RWPE2 (cell line): ENCODE data around the gene RGL3.
A peak's percentile ranks its signal among the peaks of the same experiment; 100 is the strongest.
"Not testable (repeated sequence)": the region's sequence is repeated elsewhere in the genome, so short reads cannot be mapped to it uniquely, and the experiment has no call there.

Experiments
- ATAC-seq: fragments of 200-7000 bp; cut with Tn5 transposase; 3 replicates; pipeline ENCODE4 v1.9.1; 2021; ENCODE audit warnings: low read depth
- DNase-seq: peaks from one replicate; pipeline ENCODE4 v3.0.0-alpha.2; 2020; ENCODE audit warnings: low spot score
- H3K27ac ChIP-seq: fragments of 450-650 bp; 2 replicates; pipeline ENCODE4 v1.5.1; 2017; ENCODE audit warnings: mild to moderate bottlenecking; ENCODE audit not compliant: poor library complexity, severe bottlenecking
- H3K27me3 ChIP-seq: fragments of 250-450 bp; sonication (Bioruptor Pico); 2 replicates; pipeline ENCODE4 v1.5.1; 2021; ENCODE audit warnings: mild to moderate bottlenecking, moderate library complexity; ENCODE audit not compliant: insufficient read depth, poor library complexity, severe bottlenecking
- H3K36me3 ChIP-seq: fragments of 250-450 bp; sonication (Bioruptor Pico); 2 replicates; pipeline ENCODE4 v1.5.1; 2020; ENCODE audit warnings: low read depth, mild to moderate bottlenecking, moderate library complexity
- H3K4me1 ChIP-seq: fragments of 250-450 bp; sonication (Bioruptor Pico); 2 replicates; pipeline ENCODE4 v1.5.1; 2021; ENCODE audit warnings: mild to moderate bottlenecking, moderate library complexity; ENCODE audit not compliant: insufficient read depth, poor library complexity, severe bottlenecking
- H3K4me3 ChIP-seq: fragments of 250-450 bp; sonication (Bioruptor Pico); 2 replicates; pipeline ENCODE4 v1.5.1; 2021; ENCODE audit warnings: mild to moderate bottlenecking, moderate library complexity; ENCODE audit not compliant: severe bottlenecking
- H3K9me3 ChIP-seq: fragments of 250-450 bp; sonication (Bioruptor Pico); 2 replicates; pipeline ENCODE4 v1.5.1; 2021; ENCODE audit warnings: mild to moderate bottlenecking, moderate library complexity; ENCODE audit not compliant: severe bottlenecking
- CTCF ChIP-seq: fragments of 450-650 bp; IDR thresholded peaks from one replicate; pipeline ENCODE4 v1.5.1; 2017; ENCODE audit warnings: mild to moderate bottlenecking, moderate library complexity; ENCODE audit not compliant: poor library complexity, severe bottlenecking

RGL3 gene

GRCh38 chr19:11356074-11356397 lies 63.1 kb downstream of the RGL3 start:
- DNase-seq: no peak
- Histone ChIP-seq H3K4me1 (no peaks in the 10 kb centered on the region), H3K27me3 (no peaks in the 10 kb centered on the region), H3K9me3 (no peaks in the 10 kb centered on the region), H3K36me3 (no peaks in the 10 kb centered on the region), H3K4me3 (peak overlapping the region; percentile 40), H3K27ac (no peak overlapping the region)
- ATAC-seq: no peak
- TF ChIP-seq CTCF: no peak

GRCh38 chr19:11355160-11356073 lies 63.7 kb downstream of the RGL3 start, which contains the start of gene PLPPR2:
PLPPR2 (plus strand) TSS chr19:11355432; CDS start chr19:11357674, 2,242 bp downstream.
- Histone ChIP-seq H3K27me3 (no peaks in the 10 kb centered on the region), H3K4me3 (peak within 1 kb of the TSS; percentile 40), H3K36me3 (no peaks in the 10 kb centered on the region), H3K9me3 (no peaks in the 10 kb centered on the region), H3K4me1 (no peaks in the 10 kb centered on the region), H3K27ac (no peak within 1 kb of the TSS)
- DNase-seq (peak; percentile 91), ATAC-seq (peak; percentile 93)
- no peak for TF ChIP-seq CTCF

GRCh38 chr19:11354102-11354501 lies 65.0 kb downstream of the RGL3 start:
- not testable (repeated sequence) for H3K4me1 ChIP-seq, DNase-seq, H3K36me3 ChIP-seq, H3K9me3 ChIP-seq, H3K27me3 ChIP-seq, ATAC-seq, H3K27ac ChIP-seq, H3K4me3 ChIP-seq

- Histone ChIP-seq H3K4me1 (peaks cover 7% of the 10 kb centered on the region), H3K36me3 (no peaks in the 10 kb centered on the region), H3K9me3 (peaks cover 5% of the 10 kb centered on the region), H3K4me3 (no peak overlapping the region), H3K27ac (no peak overlapping the region), H3K27me3 (no peaks in the 10 kb centered on the region)
- ATAC-seq: no peak
- DNase-seq: no peak
- TF ChIP-seq CTCF: no peak
These were observed 69.9 kb downstream of the RGL3 start for GRCh38 chr19:11349171-11349570.

GRCh38 chr19:11347546-11348039 lies 71.5 kb downstream of the RGL3 start:
- no peaks in the 10 kb centered on the region for H3K36me3 ChIP-seq
- no peak overlapping the region for H3K27ac ChIP-seq
- no peak for DNase-seq
- ATAC-seq: no peak
- H3K9me3 ChIP-seq: peaks cover 5% of the 10 kb centered on the region
- H3K4me3 ChIP-seq: no peak overlapping the region
- peaks cover 10% of the 10 kb centered on the region for H3K4me1 ChIP-seq
- H3K27me3 ChIP-seq: no peaks in the 10 kb centered on the region
- TF ChIP-seq CTCF: no peak
